Osteoblast (primary cell): ENCODE results near the gene PPP2R5C. TPM values are rescaled to one million over a fixed set of nuclear protein-coding genes. Genes with fewer than 3 reads are reported as not detected.
"Not testable (repeated sequence)": the region's sequence is repeated elsewhere in the genome, so short reads cannot be mapped to it uniquely, and the experiment has no call there.

Source experiments
- DNase-seq: peaks from one replicate; pipeline ENCODE4 v3.0.0; 2011; ENCODE audit warnings: low spot score, mixed read lengths; ENCODE audit not compliant: insufficient read length; ENCODE audit errors: missing footprints
- H2AFZ ChIP-seq: 2 replicates; pipeline ENCODE4 v1.6.0; 2011; ENCODE audit warnings: mild to moderate bottlenecking, low read length
- H3K27ac ChIP-seq: 2 replicates; pipeline ENCODE4 v1.5.1; 2011; ENCODE audit warnings: mild to moderate bottlenecking, low read depth, low read length, moderate library complexity
- H3K27me3 ChIP-seq: 2 replicates; pipeline ENCODE4 v1.6.0; 2012; ENCODE audit warnings: mild to moderate bottlenecking, control low read depth, inconsistent platforms, low read length, moderate library complexity; ENCODE audit not compliant: insufficient read depth
- H3K36me3 ChIP-seq: 2 replicates; pipeline ENCODE4 v1.5.1; 2011; ENCODE audit warnings: mild to moderate bottlenecking, low read length, control low read depth, moderate library complexity; ENCODE audit not compliant: insufficient read depth
- H3K4me1 ChIP-seq: 2 replicates; pipeline ENCODE4 v1.5.1; 2011; ENCODE audit warnings: mild to moderate bottlenecking, low read length, control low read depth, moderate library complexity; ENCODE audit not compliant: insufficient read depth
- H3K4me2 ChIP-seq: 2 replicates; pipeline ENCODE4 v1.6.0; 2011; ENCODE audit warnings: mild to moderate bottlenecking, low read length; ENCODE audit not compliant: insufficient read depth
- H3K4me3 ChIP-seq: fragments of 200-600 bp; sonication (generic); 3 replicates; pipeline ENCODE4 v1.5.1; 2012; ENCODE audit warnings: mild to moderate bottlenecking, low read length, inconsistent platforms; ENCODE audit not compliant: insufficient read depth
- H3K79me2 ChIP-seq: 2 replicates; pipeline ENCODE4 v1.6.0; 2012; ENCODE audit warnings: mild to moderate bottlenecking, low read length, control low read depth, inconsistent platforms; ENCODE audit not compliant: insufficient read depth
- H3K9me3 ChIP-seq: 2 replicates; pipeline ENCODE4 v1.5.1; 2011; ENCODE audit warnings: low read depth, low read length, control low read depth
- H4K20me1 ChIP-seq: 2 replicates; pipeline ENCODE4 v1.6.0; 2012; ENCODE audit warnings: mild to moderate bottlenecking, low read length, control low read depth; ENCODE audit not compliant: insufficient read depth
- CTCF ChIP-seq: IDR thresholded peaks from 2 replicates; pipeline ENCODE4 v1.5.1; 2011; ENCODE audit warnings: mild to moderate bottlenecking, low read depth, low read length, moderate library complexity; ENCODE audit errors: extremely low read depth
- total RNA-seq: library from RNA; depleted of rRNA; stranded (reverse); fragments of >200 nt; gene quantifications from 2 replicates; pipeline ENCODE4 v1.2.3, GENCODE V29; 2012

PPP2R5C gene
- total RNA-seq, 1 donor, result 101 TPM

- Histone ChIP-seq H3K4me1 (no peaks in the 10 kb centered on the region), H4K20me1 (no peaks in the 10 kb centered on the region), H3K27me3 (peaks cover 11% of the 10 kb centered on the region), H3K79me2 (no peaks in the 10 kb centered on the region), H3K36me3 (no peaks in the 10 kb centered on the region), H3K27ac (no peak overlapping the region), H3K4me3 (no peak overlapping the region), H3K9me3 (peaks cover 7% of the 10 kb centered on the region), H3K4me2 (no peak overlapping the region), H2AFZ (no peak overlapping the region)
- no peak for DNase-seq
- no peak for TF ChIP-seq CTCF
Observed at GRCh38 chr14:101739446-101740141, 21.9 kb upstream of the PPP2R5C start.

GRCh38 chr14:101740981-101741380 lies 20.5 kb upstream of the PPP2R5C start:
- H3K27me3 ChIP-seq, result peaks cover 11% of the 10 kb centered on the region
- no peak for DNase-seq
- no peaks in the 10 kb centered on the region for H3K36me3 ChIP-seq
- H4K20me1 ChIP-seq, result no peaks in the 10 kb centered on the region
- H3K27ac ChIP-seq, result no peak overlapping the region
- H2AFZ ChIP-seq, result no peak overlapping the region
- TF ChIP-seq CTCF, result no peak
- H3K4me3 ChIP-seq, result no peak overlapping the region
- no peak overlapping the region for H3K4me2 ChIP-seq
- no peaks in the 10 kb centered on the region for H3K4me1 ChIP-seq
- no peaks in the 10 kb centered on the region for H3K79me2 ChIP-seq
- peaks cover 7% of the 10 kb centered on the region for H3K9me3 ChIP-seq

GRCh38 chr14:101743701-101744100 lies 17.8 kb upstream of the PPP2R5C start:
- Histone ChIP-seq H3K27ac (no peak overlapping the region), H4K20me1 (no peaks in the 10 kb centered on the region), H3K4me1 (no peaks in the 10 kb centered on the region), H3K36me3 (no peaks in the 10 kb centered on the region), H3K79me2 (no peaks in the 10 kb centered on the region), H3K4me3 (no peak overlapping the region), H3K9me3 (peaks cover 7% of the 10 kb centered on the region), H2AFZ (no peak overlapping the region), H3K27me3 (peaks cover 3% of the 10 kb centered on the region), H3K4me2 (no peak overlapping the region)
- no peak for TF ChIP-seq CTCF
- DNase-seq, result peak; percentile 54

GRCh38 chr14:101744382-101744781 lies 17.1 kb upstream of the PPP2R5C start:
- not testable (repeated sequence) for H3K4me3 ChIP-seq, H3K27ac ChIP-seq, H3K4me2 ChIP-seq, DNase-seq, H3K79me2 ChIP-seq, H3K36me3 ChIP-seq, H2AFZ ChIP-seq, H4K20me1 ChIP-seq, H3K27me3 ChIP-seq, H3K4me1 ChIP-seq, H3K9me3 ChIP-seq

GRCh38 chr14:101749756-101750155 lies 11.8 kb upstream of the PPP2R5C start:
- H3K27ac ChIP-seq, H3K4me1 ChIP-seq, H3K4me2 ChIP-seq, H3K36me3 ChIP-seq, H3K4me3 ChIP-seq, H3K9me3 ChIP-seq, H4K20me1 ChIP-seq, DNase-seq, H3K79me2 ChIP-seq, H2AFZ ChIP-seq: not testable (repeated sequence)
- H3K27me3 ChIP-seq, result peaks cover 47% of the 10 kb centered on the region
